ENCODE results near the gene CTSE. TPM values are rescaled to one million over a fixed set of nuclear protein-coding genes. Genes with fewer than 3 reads are reported as not detected.

Gene CTSE
- total and polyA plus RNA-seq, 2 of the 4 experiments (the other 2 are of a cell fraction): not detected

DNA sequence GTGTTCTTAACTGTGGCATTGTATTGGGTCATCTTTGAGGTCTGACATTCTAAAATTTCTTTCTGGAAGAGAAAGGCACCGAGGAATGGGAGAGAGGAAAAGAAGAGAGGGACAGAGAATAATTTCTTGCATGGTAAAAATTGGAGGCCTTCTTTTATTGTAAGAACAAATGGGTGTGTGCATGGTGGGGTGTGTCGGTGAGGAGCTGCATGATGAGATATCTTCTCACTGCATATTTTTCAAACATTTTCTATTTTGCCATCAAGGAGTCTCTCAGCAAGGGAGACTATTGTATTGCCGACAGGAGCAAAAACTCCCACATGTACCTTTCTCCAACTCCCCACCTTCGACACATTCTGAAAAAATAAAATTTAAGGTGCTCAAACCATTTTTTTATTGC, 6.5 kb upstream of the CTSE start:
- Histone ChIP-seq H2AFZ (replicated peaks; ENCODE audit: low read length, poor library complexity) (no peak overlapping the region), H2AK5ac (ENCODE audit: low read depth, low read length) (no peak overlapping the region), H3K18ac (ENCODE audit: low read depth, low read length) (no peak overlapping the region), H3K4ac (ENCODE audit: low read depth, low read length) (no peak overlapping the region), H3K9ac (ENCODE audit: low read depth, low read length) (no peak overlapping the region), H3K23ac (ENCODE audit: low read depth, low read length) (no peak overlapping the region), H2BK15ac (ENCODE audit: low read depth, low read length) (no peak overlapping the region), H2BK5ac (ENCODE audit: low read depth, low read length, poor library complexity, severe bottlenecking) (no peak overlapping the region), H4K20me1 (ENCODE audit: insufficient read depth, low read length) (no peaks in the 10 kb centered on the region), H2AK9ac (replicated peaks; ENCODE audit: low read depth, low read length, poor library complexity) (no peak overlapping the region), H3K9me3 (ENCODE audit: control insufficient read depth, insufficient read depth, low read length) (peaks cover 4% of the 10 kb centered on the region), H3K4me1 (ENCODE audit: control insufficient read depth, insufficient read depth, low read length) (no peaks in the 10 kb centered on the region), H4K8ac (ENCODE audit: low read depth in 2 of 2, low read length in 2 of 2) (no peak overlapping the region), H2BK20ac (ENCODE audit: low read depth, low read length) (no peak overlapping the region), H3K79me1 (ENCODE audit: low read depth in 1 of 2, low read length in 2 of 2) (no peaks in the 10 kb centered on the region), H3K27me3 (ENCODE audit: control insufficient read depth, insufficient read depth, low read length) (peaks cover 36% of the 10 kb centered on the region), H3K36me3 (ENCODE audit: control insufficient read depth, insufficient read depth, low read length) (no peaks in the 10 kb centered on the region), H3K9me1 (ENCODE audit: insufficient read depth, low read length) (no peaks in the 10 kb centered on the region), H3K27ac (ENCODE audit: insufficient read depth, low read length) (no peak overlapping the region), H3K14ac (replicated peaks; ENCODE audit: low read depth, low read length) (no peak overlapping the region), H2BK120ac (ENCODE audit: low read depth, low read length) (no peak overlapping the region), H3K56ac (ENCODE audit: extremely low read depth, insufficient read depth, low read length) (no peak overlapping the region), H3K4me3 (ENCODE audit: insufficient read depth, low read depth, low read length) (no peak overlapping the region), H3K4me2 (ENCODE audit: low read depth, low read length) (no peak overlapping the region), H4K91ac (ENCODE audit: insufficient read depth, low read depth, low read length) (no peak overlapping the region), H4K5ac (ENCODE audit: low read depth, low read length) (no peak overlapping the region)
- POLR2A ChIA-PET (ENCODE audit: unreplicated experiment): no interaction called here
- dilution Hi-C loops (cut with HindIII; ENCODE audit: low sequenced_read_pairs, unreplicated experiment) (no loop called here), in situ Hi-C loops (cut with MboI; ENCODE audit: low sequenced_read_pairs) (no loop called here), intact Hi-C loops (cut with micrococcal nuclease) (loop anchor here (1.0 kb wide), 1 partner anchor 76 kb away; no protein-coding TSS in a partner anchor)
- no CpG with 5 or more reads among the region's 4 CpGs for WGBS, 2 experiments (ENCODE audit: extremely low coverage in 2 of 2, insufficient read length in 1 of 2)
- DNase-seq (no peak), ATAC-seq (ENCODE audit: low read depth) (no peak)
- BruUV-seq (replicated peaks): no TSS peak
- CTCF ChIA-PET: interaction anchor here (0.8 to 1.3 kb wide), 4 partner anchors 12 to 43 kb away, joined by 3 to 5 read pairs (median 4); partner anchors contain the start of gene RAB7B
- TF ChIP-seq MXI1 (IDR thresholded peaks at IDR 0.05; ENCODE audit: borderline replicate concordance, low read depth, low read length) (no peak), CHD1 (IDR thresholded peaks at IDR 0.05; ENCODE audit: low read depth, low read length) (no peak), MAFK (IDR thresholded peaks at IDR 0.05; ENCODE audit: low read depth, low read length) (no peak), RCOR1 (IDR thresholded peaks at IDR 0.05; ENCODE audit: insufficient replicate concordance, low read length) (no peak), BHLHE40 (IDR thresholded peaks at IDR 0.05; ENCODE audit: low read depth, low read length) (no peak), USF2 (IDR thresholded peaks at IDR 0.05; ENCODE audit: low read depth, low read length) (no peak), CTCF (conservative IDR thresholded peaks at IDR 0.05; ENCODE audit: low read depth, low read length) (no peak), FOS (IDR thresholded peaks at IDR 0.05; ENCODE audit: low read depth, low read length) (no peak), RFX5 (IDR thresholded peaks at IDR 0.05; ENCODE audit: low read depth, low read length) (no peak), RAD21 (IDR thresholded peaks at IDR 0.05; ENCODE audit: low read length) (no peak), CEBPB (IDR thresholded peaks at IDR 0.05; ENCODE audit: low read depth, low read length) (no peak), SMC3 (IDR thresholded peaks at IDR 0.05; ENCODE audit: low read depth, low read length) (no peak), NFE2L2 (IDR thresholded peaks at IDR 0.05; ENCODE audit: low read depth, low read length) (no peak), POLR2A (IDR thresholded peaks at IDR 0.05; ENCODE audit: low read depth, low read length) (no peak), ELK1 (IDR thresholded peaks at IDR 0.05; ENCODE audit: borderline replicate concordance, low read depth, low read length) (no peak), MAZ (IDR thresholded peaks at IDR 0.05; ENCODE audit: borderline replicate concordance, low read depth, low read length) (no peak)
